Stimulated activated CD4-positive, alpha-beta T cell treated with anti-CD3 and anti-CD28 coated beads, Interleukin-4, amount 100 ng/mL, for 4 hours (primary cell): ENCODE measurements around the gene UNC13C.

Experiments used
- DNase-seq, 2 experiments: peaks; one replicate each; pipeline ENCODE4 v3.0.0-alpha.2; 2020

Gene UNC13C

GRCh38 chr15:54127574-54127973, 149.3 kb downstream of the UNC13C start:
- no peak for DNase-seq

- DNase-seq = no peak
Observed at GRCh38 chr15:54131410-54131809, 153.2 kb downstream of the UNC13C start.

- no peak for DNase-seq
Observed at GRCh38 chr15:54149115-54149531, 170.9 kb downstream of the UNC13C start.

- DNase-seq = no peak
Observed at GRCh38 chr15:54150255-54150654, 172.0 kb downstream of the UNC13C start.

- no peak for DNase-seq
Observed at GRCh38 chr15:54159012-54159411, 180.8 kb downstream of the UNC13C start.

GRCh38 chr15:54187325-54187724, 209.1 kb downstream of the UNC13C start:
- no peak for DNase-seq

- DNase-seq = no peak
Observed at GRCh38 chr15:54197995-54198394, 219.8 kb downstream of the UNC13C start.

- DNase-seq = no peak
Observed at GRCh38 chr15:54206586-54207321, 228.5 kb downstream of the UNC13C start.

GRCh38 chr15:54208786-54209185, 230.5 kb downstream of the UNC13C start:
- DNase-seq = no peak

- no peak for DNase-seq
Observed at GRCh38 chr15:54212635-54213034, 234.4 kb downstream of the UNC13C start.

- DNase-seq = no peak
Observed at GRCh38 chr15:54226455-54226854, 248.2 kb downstream of the UNC13C start.

GRCh38 chr15:54227569-54227968, 249.3 kb downstream of the UNC13C start:
- DNase-seq = no peak

- DNase-seq = no peak
Observed at GRCh38 chr15:54250326-54250725, 272.1 kb downstream of the UNC13C start.

GRCh38 chr15:54256190-54256589, 277.9 kb downstream of the UNC13C start:
- DNase-seq = no peak

GRCh38 chr15:54273928-54274327, 295.7 kb downstream of the UNC13C start:
- no peak for DNase-seq

- DNase-seq = no peak
Observed at GRCh38 chr15:54277834-54278233, 299.6 kb downstream of the UNC13C start.

GRCh38 chr15:54280726-54281125, 302.5 kb downstream of the UNC13C start:
- DNase-seq = no peak

- DNase-seq = no peak
Observed at GRCh38 chr15:54282228-54282836, 304.1 kb downstream of the UNC13C start.

- DNase-seq = no peak
Observed at GRCh38 chr15:54288049-54288448, 309.8 kb downstream of the UNC13C start.

- DNase-seq = no peak
Observed at GRCh38 chr15:54289590-54290136, 311.4 kb downstream of the UNC13C start.

GRCh38 chr15:54298396-54298795, 320.2 kb downstream of the UNC13C start:
- DNase-seq = no peak

GRCh38 chr15:54304321-54304720, 326.1 kb downstream of the UNC13C start:
- DNase-seq = no peak

GRCh38 chr15:54305138-54305537, 326.9 kb downstream of the UNC13C start:
- no peak for DNase-seq

- no peak for DNase-seq
Observed at GRCh38 chr15:54307252-54307902, 329.1 kb downstream of the UNC13C start.
